ENCODE measurements around the gene C10orf67. TPM values are rescaled to one million over a fixed set of nuclear protein-coding genes. Genes with fewer than 3 reads are reported as not detected.

Gene C10orf67
- total and polyA plus RNA-seq, 5 donors from 2014 or later, result 0.31 to 0.74 (median 0.48) TPM; not detected in 1

Other genes with a start within 250 kb of the C10orf67 start
- 1.3 TPM for gene MSRB2, start 249.2 kb downstream of the C10orf67 start, total RNA-seq
- gene MSRB2, start 249.2 kb downstream of the C10orf67 start, polyA plus RNA-seq, result 1 to 10 TPM; 4.1 to 9.9 (median 6.3) TPM
- not detected for gene PTF1A, start 152.5 kb downstream of the C10orf67 start, total RNA-seq
- not detected for gene PTF1A, start 152.5 kb downstream of the C10orf67 start, polyA plus RNA-seq
- gene OTUD1, start 94.3 kb upstream of the C10orf67 start, total RNA-seq, result 86.8 TPM
- gene OTUD1, start 94.3 kb upstream of the C10orf67 start, polyA plus RNA-seq, result 10 to 100 TPM in 2 of 4 donors, 1 to 10 TPM in 2; 7.9 to 19.7 (median 12.5) TPM

Measured in CD4-positive, CD25-positive, alpha-beta regulatory T cell (primary cell).